ENCODE measurements around the gene FGFR2.

Gene FGFR2

GRCh38 chr10:121461307-121461706 is 136.9 kb downstream of the FGFR2 start:
- Histone ChIP-seq H3K27me3 (ENCODE audit: control insufficient read depth, insufficient read depth, low read length) (no peaks in the 10 kb centered on the region), H3K9me3 (ENCODE audit: control insufficient read depth, insufficient read depth, low read length) (no peaks in the 10 kb centered on the region), H3K4me3 (ENCODE audit: low read depth, low read length) (no peak overlapping the region), H3K36me3 (ENCODE audit: control insufficient read depth, insufficient read depth, low read length) (no peaks in the 10 kb centered on the region), H3K9ac (ENCODE audit: low read depth, low read length) (no peak overlapping the region), H3K4me1 (ENCODE audit: control insufficient read depth, insufficient read depth, low read length) (peaks cover 13% of the 10 kb centered on the region)

- Histone ChIP-seq H3K4me1 (ENCODE audit: control insufficient read depth, insufficient read depth, low read length) (peaks cover 13% of the 10 kb centered on the region), H3K27me3 (ENCODE audit: control insufficient read depth, insufficient read depth, low read length) (no peaks in the 10 kb centered on the region), H3K9me3 (ENCODE audit: control insufficient read depth, insufficient read depth, low read length) (no peaks in the 10 kb centered on the region), H3K36me3 (ENCODE audit: control insufficient read depth, insufficient read depth, low read length) (no peaks in the 10 kb centered on the region), H3K4me3 (ENCODE audit: low read depth, low read length) (no peak overlapping the region), H3K9ac (ENCODE audit: low read depth, low read length) (no peak overlapping the region)
Observed at GRCh38 chr10:121460733-121461132, 137.5 kb downstream of the FGFR2 start.

- Histone ChIP-seq H3K4me3 (ENCODE audit: low read depth, low read length) (no peak overlapping the region), H3K9ac (ENCODE audit: low read depth, low read length) (no peak overlapping the region), H3K9me3 (ENCODE audit: control insufficient read depth, insufficient read depth, low read length) (no peaks in the 10 kb centered on the region), H3K27me3 (ENCODE audit: control insufficient read depth, insufficient read depth, low read length) (no peaks in the 10 kb centered on the region), H3K4me1 (ENCODE audit: control insufficient read depth, insufficient read depth, low read length) (peaks cover 13% of the 10 kb centered on the region), H3K36me3 (ENCODE audit: control insufficient read depth, insufficient read depth, low read length) (no peaks in the 10 kb centered on the region)
Observed at GRCh38 chr10:121459622-121460453, 138.4 kb downstream of the FGFR2 start.

GRCh38 chr10:121459279-121459621 is 139.0 kb downstream of the FGFR2 start:
- H3K4me1 ChIP-seq (ENCODE audit: control insufficient read depth, insufficient read depth, low read length): peaks cover 10% of the 10 kb centered on the region
- no peaks in the 10 kb centered on the region for H3K27me3 ChIP-seq (ENCODE audit: control insufficient read depth, insufficient read depth, low read length)
- no peak overlapping the region for H3K4me3 ChIP-seq (ENCODE audit: low read depth, low read length)
- no peaks in the 10 kb centered on the region for H3K36me3 ChIP-seq (ENCODE audit: control insufficient read depth, insufficient read depth, low read length)
- no peaks in the 10 kb centered on the region for H3K9me3 ChIP-seq (ENCODE audit: control insufficient read depth, insufficient read depth, low read length)
- no peak overlapping the region for H3K9ac ChIP-seq (ENCODE audit: low read depth, low read length)

DNA sequence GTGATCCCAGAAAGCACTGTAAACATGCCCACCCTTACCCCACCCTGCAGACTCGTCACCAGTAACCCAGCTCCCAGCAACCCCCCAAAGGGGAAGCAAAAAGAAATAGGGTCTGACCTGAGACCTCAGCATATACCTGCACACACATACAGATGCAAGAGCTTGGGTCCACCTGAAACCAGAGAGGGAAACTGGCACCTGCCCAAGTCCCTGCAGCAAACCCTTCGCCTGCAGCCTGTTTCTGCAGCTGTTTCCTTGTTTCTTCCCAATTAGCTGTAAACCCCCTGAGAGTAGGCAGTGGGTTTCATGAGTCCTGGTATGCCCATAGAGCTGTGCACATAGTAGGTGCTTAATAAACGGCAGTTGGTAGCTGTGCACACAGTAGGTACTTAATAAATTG is 140.5 kb downstream of the FGFR2 start:
- H3K4me3 ChIP-seq (ENCODE audit: low read depth, low read length): no peak overlapping the region
- H3K9me3 ChIP-seq (ENCODE audit: control insufficient read depth, insufficient read depth, low read length): no peaks in the 10 kb centered on the region
- H3K9ac ChIP-seq (ENCODE audit: low read depth, low read length): no peak overlapping the region
- no peaks in the 10 kb centered on the region for H3K27me3 ChIP-seq (ENCODE audit: control insufficient read depth, insufficient read depth, low read length)
- peaks cover 10% of the 10 kb centered on the region for H3K4me1 ChIP-seq (ENCODE audit: control insufficient read depth, insufficient read depth, low read length)
- H3K36me3 ChIP-seq (ENCODE audit: control insufficient read depth, insufficient read depth, low read length): no peaks in the 10 kb centered on the region

DNA sequence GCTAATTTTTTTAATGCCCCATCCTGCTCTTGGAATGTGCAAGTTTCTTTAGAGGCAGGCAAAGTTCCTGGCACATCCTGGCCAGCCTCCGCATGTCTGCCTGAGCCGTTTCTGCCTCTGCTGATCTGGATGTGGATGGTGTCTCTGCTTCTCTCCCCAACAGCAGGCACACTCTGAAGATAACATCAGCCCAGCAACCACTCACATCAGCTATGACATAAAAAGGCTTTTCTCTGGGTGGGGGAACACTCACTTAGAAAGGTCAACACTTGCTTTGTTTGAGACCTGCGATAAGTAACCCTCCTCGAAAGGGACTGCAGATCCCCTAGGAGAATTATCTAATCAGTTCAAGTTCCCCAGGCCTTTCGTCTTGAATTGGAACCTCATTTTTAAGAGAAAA is 142.9 kb downstream of the FGFR2 start:
- Histone ChIP-seq H3K27me3 (ENCODE audit: control insufficient read depth, insufficient read depth, low read length) (no peaks in the 10 kb centered on the region), H3K4me3 (ENCODE audit: low read depth, low read length) (no peak overlapping the region), H3K4me1 (ENCODE audit: control insufficient read depth, insufficient read depth, low read length) (peaks cover 10% of the 10 kb centered on the region)

GRCh38 chr10:121454781-121455180 is 143.5 kb downstream of the FGFR2 start:
- peaks cover 5% of the 10 kb centered on the region for H3K4me1 ChIP-seq (ENCODE audit: control insufficient read depth, insufficient read depth, low read length)

More for the DNA sequence above, 142.9 kb downstream of the FGFR2 start:
- H3K9me3 ChIP-seq (ENCODE audit: control insufficient read depth, insufficient read depth, low read length): no peaks in the 10 kb centered on the region
- no peaks in the 10 kb centered on the region for H3K36me3 ChIP-seq (ENCODE audit: control insufficient read depth, insufficient read depth, low read length)
- H3K9ac ChIP-seq (ENCODE audit: low read depth, low read length): no peak overlapping the region

GRCh38 chr10:121453160-121453559 is 145.1 kb downstream of the FGFR2 start:
- Histone ChIP-seq H3K9ac (ENCODE audit: low read depth, low read length) (no peak overlapping the region), H3K36me3 (ENCODE audit: control insufficient read depth, insufficient read depth, low read length) (no peaks in the 10 kb centered on the region), H3K4me1 (ENCODE audit: control insufficient read depth, insufficient read depth, low read length) (no peaks in the 10 kb centered on the region), H3K4me3 (ENCODE audit: low read depth, low read length) (no peak overlapping the region), H3K27me3 (ENCODE audit: control insufficient read depth, insufficient read depth, low read length) (no peaks in the 10 kb centered on the region), H3K9me3 (ENCODE audit: control insufficient read depth, insufficient read depth, low read length) (no peaks in the 10 kb centered on the region)

More at GRCh38 chr10:121454781-121455180, 143.5 kb downstream of the FGFR2 start:
- no peaks in the 10 kb centered on the region for H3K36me3 ChIP-seq (ENCODE audit: control insufficient read depth, insufficient read depth, low read length)
- no peaks in the 10 kb centered on the region for H3K27me3 ChIP-seq (ENCODE audit: control insufficient read depth, insufficient read depth, low read length)
- no peaks in the 10 kb centered on the region for H3K9me3 ChIP-seq (ENCODE audit: control insufficient read depth, insufficient read depth, low read length)
- no peak overlapping the region for H3K4me3 ChIP-seq (ENCODE audit: low read depth, low read length)
- H3K9ac ChIP-seq (ENCODE audit: low read depth, low read length): no peak overlapping the region

GRCh38 chr10:121452581-121452980 is 145.7 kb downstream of the FGFR2 start:
- Histone ChIP-seq H3K9ac (ENCODE audit: low read depth, low read length) (no peak overlapping the region), H3K9me3 (ENCODE audit: control insufficient read depth, insufficient read depth, low read length) (no peaks in the 10 kb centered on the region), H3K4me3 (ENCODE audit: low read depth, low read length) (no peak overlapping the region), H3K4me1 (ENCODE audit: control insufficient read depth, insufficient read depth, low read length) (no peaks in the 10 kb centered on the region), H3K27me3 (ENCODE audit: control insufficient read depth, insufficient read depth, low read length) (no peaks in the 10 kb centered on the region), H3K36me3 (ENCODE audit: control insufficient read depth, insufficient read depth, low read length) (no peaks in the 10 kb centered on the region)

- Histone ChIP-seq H3K27me3 (ENCODE audit: control insufficient read depth, insufficient read depth, low read length) (no peaks in the 10 kb centered on the region), H3K4me3 (ENCODE audit: low read depth, low read length) (no peak overlapping the region), H3K36me3 (ENCODE audit: control insufficient read depth, insufficient read depth, low read length) (no peaks in the 10 kb centered on the region), H3K4me1 (ENCODE audit: control insufficient read depth, insufficient read depth, low read length) (no peaks in the 10 kb centered on the region), H3K9me3 (ENCODE audit: control insufficient read depth, insufficient read depth, low read length) (no peaks in the 10 kb centered on the region), H3K9ac (ENCODE audit: low read depth, low read length) (no peak overlapping the region)
Observed at GRCh38 chr10:121450247-121450646, 148.0 kb downstream of the FGFR2 start.

- no peak overlapping the region for H3K4me3 ChIP-seq (ENCODE audit: low read depth, low read length)
- H3K36me3 ChIP-seq (ENCODE audit: control insufficient read depth, insufficient read depth, low read length): no peaks in the 10 kb centered on the region
- H3K9me3 ChIP-seq (ENCODE audit: control insufficient read depth, insufficient read depth, low read length): no peaks in the 10 kb centered on the region
- no peaks in the 10 kb centered on the region for H3K4me1 ChIP-seq (ENCODE audit: control insufficient read depth, insufficient read depth, low read length)
- H3K9ac ChIP-seq (ENCODE audit: low read depth, low read length): no peak overlapping the region
- H3K27me3 ChIP-seq (ENCODE audit: control insufficient read depth, insufficient read depth, low read length): no peaks in the 10 kb centered on the region
Observed at GRCh38 chr10:121449482-121449924, 148.7 kb downstream of the FGFR2 start.

DNA sequence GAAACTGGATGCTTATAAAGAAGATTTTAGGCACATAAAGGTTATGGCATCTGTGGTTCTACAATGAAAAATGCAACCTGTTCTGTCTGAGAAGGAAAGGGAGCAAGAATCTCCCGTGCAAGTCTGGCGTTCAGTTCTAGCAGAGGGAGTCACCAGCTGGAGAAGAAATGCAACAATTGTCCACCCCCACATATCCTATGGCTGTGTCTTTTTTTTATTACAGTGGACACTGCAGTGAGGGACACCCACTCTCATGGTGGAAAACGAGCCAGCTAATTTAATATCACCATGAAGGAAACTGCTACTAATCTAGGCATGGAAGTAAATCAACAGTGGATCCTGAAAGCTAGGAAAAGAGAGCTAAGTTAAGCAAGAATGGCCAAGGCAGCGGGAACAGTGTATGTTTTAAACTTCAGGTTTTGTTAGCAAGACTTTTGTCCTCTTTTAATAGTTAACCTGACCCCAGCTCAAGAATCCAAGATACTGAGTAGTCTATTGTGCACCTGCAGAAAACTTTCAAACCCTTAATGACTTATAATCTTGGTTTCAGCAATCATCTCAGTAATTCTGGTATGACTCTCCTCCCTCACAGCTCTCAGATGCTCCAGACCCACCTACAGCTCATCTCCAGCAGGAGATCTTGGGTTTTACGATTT is 149.3 kb downstream of the FGFR2 start:
- Histone ChIP-seq H3K36me3 (ENCODE audit: control insufficient read depth, insufficient read depth, low read length) (no peaks in the 10 kb centered on the region), H3K4me1 (ENCODE audit: control insufficient read depth, insufficient read depth, low read length) (no peaks in the 10 kb centered on the region), H3K9ac (ENCODE audit: low read depth, low read length) (no peak overlapping the region), H3K4me3 (ENCODE audit: low read depth, low read length) (no peak overlapping the region), H3K9me3 (ENCODE audit: control insufficient read depth, insufficient read depth, low read length) (no peaks in the 10 kb centered on the region), H3K27me3 (ENCODE audit: control insufficient read depth, insufficient read depth, low read length) (no peaks in the 10 kb centered on the region)
